Non-pigmented ciliary epithelial cell (primary cell): ENCODE measurements around the gene NEK7.
A peak's percentile ranks its signal among the peaks of the same experiment; 100 is the strongest.

Experiments used
- DNase-seq: peaks from one replicate; pipeline ENCODE4 v3.0.0-alpha.2; 2010; ENCODE audit warnings: low read depth

The NEK7 gene

GRCh38 chr1:198143797-198144196, 13.0 kb upstream of the NEK7 start:
- no peak for DNase-seq

DNA sequence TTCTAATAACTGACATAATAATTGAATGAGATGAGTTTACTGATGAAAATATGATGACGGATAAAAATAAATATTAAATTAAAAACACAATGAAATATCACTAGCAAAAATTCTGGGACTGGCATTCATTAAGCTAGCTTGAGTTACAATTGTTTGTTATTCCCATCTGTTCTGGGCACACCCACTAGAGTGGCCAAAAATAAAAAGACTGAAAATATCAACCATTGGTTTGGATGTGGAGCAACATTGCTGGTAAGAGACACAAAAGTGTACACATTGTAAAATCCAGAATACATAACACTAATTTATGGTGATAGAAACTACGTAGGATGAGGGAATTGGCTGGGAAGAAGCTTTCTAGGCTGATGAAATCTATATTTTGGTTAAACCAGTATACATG, 9.6 kb upstream of the NEK7 start:
- no peak for DNase-seq

DNA sequence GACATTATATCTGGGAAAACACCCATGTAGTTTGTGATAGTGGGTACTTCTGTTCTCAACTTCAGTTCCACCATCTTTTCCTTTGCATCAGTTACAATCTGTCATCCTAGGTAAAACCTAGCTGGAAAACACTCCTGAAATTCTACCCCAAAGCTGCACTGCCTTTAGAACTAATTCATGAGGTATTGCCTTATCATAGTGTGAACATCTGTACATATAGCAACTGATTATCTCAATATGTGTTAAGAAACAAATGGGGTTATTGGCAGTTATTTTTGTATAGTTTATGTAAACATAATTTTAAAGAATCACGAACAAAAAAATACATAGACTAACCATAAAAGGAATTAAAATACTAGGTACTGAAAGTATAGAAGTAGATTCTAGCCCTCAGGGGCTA, 6.4 kb upstream of the NEK7 start:
- DNase-seq: no peak

DNA sequence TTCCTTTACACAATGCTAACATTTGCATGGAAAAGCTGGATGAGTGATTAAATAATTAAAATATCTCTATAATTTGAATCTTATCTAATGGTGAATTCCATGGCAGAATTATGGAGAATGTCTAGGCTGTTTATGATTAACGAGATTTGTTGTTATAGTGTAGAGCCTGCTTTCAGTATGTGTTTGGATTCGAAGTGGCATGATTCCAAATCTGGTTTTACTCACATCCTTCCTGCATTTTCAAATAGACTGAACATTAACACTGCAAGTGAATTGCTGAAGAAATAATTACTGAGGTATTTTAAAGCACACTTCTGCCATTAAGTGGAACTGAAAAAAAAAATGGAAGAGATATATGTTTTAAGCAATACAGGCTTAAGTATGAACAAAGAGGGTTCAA, 5.1 kb upstream of the NEK7 start:
- no peak for DNase-seq

- no peak for DNase-seq
Observed at GRCh38 chr1:198153103-198153502, 3.7 kb upstream of the NEK7 start.

DNA sequence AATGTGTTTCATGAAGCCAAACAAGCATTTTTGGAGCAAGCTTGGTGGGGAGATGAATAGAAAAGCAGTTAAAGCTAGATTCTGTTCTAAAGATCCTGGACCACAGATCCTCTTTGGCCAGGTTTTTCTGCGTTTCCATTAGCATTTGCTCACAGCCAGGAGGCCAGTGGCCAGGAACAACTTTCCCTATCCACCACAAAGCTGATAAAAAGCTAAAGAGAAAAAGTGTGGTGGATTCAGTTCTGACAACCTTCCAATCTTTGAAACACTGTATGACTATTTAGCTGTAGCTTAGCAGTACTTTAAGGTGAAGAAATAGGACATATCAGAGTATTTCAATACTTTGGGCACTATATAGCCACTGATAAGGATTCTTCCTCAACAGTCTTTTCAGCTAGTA, 3.0 kb upstream of the NEK7 start:
- no peak for DNase-seq

GRCh38 chr1:198155253-198155652, 1.5 kb upstream of the NEK7 start:
- no peak for DNase-seq

DNA sequence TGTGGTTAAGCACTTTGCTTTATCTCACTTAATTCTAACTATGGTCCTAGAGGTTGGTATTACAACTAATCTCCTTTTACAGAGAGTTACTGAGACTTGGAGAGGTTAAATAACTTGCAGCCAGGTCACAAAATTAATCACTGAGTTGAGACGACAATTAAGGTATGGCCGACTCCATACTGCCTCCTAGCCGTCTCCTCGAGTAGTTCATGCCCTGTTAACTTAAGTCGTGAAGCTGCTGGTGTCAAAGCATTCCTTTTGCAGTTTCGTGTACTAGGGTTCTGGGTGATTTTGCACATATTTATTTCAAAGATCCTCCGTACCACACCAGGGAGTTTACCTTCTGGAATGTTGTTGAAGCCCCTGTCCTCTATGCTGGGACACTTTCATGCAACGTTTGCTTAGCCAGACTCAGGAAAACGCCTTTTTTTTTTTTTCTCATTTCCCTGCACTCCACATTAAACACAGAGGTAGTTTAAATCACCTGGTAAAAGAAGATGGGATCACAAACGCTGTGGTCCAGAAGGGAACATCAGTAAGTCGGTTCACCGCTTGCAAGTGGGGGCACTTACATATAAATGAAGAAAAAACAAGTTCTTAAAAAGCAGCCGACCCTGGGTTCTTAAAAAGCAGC, 570 bp upstream of the NEK7 start:
- no peak for DNase-seq

DNA sequence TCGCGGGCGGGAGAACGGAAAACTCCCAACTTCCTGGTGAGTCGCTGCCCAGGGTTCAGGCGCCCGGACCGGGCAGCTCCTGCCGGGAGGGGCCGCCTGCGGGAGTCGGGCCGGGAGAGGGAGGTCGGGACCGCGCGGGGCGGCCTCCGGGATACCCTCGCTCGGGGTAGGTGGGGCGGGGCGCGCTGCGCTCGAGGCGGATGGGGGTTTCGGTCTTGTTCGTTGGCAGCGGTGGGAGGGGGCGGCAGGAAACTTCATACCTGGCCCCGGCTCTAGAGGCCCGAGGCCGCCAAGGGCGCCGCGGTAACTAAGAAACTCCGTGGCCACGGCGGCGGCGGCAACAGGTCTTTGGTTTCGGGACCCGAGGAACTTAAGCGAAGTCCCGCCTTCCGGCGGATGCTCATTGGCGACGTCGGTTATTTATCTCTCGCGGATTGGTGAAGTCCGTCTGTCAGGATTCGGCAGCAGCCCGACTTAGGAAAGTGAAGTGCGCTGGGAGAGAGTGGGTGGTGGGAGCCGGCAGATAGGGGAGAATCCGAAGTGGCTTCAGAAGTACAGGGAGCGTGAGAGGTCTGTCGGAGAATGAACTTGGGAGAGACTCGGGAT, 546 bp downstream of the NEK7 start:
- DNase-seq: peak; percentile 85

- DNase-seq: no peak
Observed at GRCh38 chr1:198157847-198158725, 1.3 kb downstream of the NEK7 start.

- DNase-seq: no peak
Observed at GRCh38 chr1:198158735-198159589, 2.2 kb downstream of the NEK7 start.

DNA sequence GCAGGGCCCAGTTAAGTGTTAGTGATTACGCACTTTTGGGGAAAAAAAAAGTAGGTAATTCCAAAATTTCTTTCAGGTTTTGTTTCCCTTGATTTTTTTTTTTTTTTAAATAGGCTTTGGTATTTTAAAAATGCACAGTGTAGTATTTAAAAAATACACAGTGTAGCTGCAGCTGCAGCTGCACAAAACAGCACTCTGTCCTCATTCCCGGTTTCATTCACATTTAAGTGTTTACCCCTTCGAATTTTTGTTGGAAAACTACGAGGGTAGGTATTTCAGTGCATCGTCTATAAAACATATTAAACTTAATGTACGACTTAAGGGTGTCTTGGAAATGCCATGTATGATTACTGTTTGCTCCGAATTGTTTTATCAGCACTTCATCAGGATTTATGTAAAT, 3.4 kb downstream of the NEK7 start:
- no peak for DNase-seq

- DNase-seq: no peak
Observed at GRCh38 chr1:198160946-198161614, 4.3 kb downstream of the NEK7 start.

- no peak for DNase-seq
Observed at GRCh38 chr1:198161718-198162090, 4.9 kb downstream of the NEK7 start.

DNA sequence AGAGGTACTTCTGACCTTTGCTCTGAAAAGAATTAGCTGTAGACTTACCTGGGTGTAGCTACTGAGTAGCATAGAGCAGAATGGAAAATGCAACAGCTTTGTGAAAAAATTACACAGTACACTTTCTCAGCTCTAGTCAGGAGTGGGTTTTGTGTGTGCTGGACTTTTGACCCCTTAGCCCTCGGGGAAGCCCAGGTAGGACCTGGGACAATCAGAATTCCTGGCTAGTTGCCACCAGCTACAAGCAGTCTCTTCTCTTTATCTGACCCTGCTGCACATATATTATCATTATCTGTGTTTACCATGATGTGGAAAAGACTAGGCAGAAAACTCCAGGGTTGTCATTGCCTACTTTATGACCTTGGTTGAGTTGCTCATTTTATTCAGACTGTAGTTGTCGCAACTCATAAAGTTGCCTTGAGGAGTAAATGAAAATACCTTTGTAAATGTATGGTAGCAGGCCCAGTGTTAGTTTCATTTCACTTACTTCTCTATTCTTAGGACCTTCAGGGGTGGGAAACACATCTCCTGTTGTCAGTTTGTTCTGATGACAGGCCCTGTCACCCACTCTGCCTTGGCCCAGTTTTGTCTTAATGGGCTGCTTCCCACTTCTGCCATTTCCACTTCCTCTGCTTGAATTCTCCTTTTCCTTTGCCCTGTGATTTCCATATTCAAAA, 5.4 kb downstream of the NEK7 start:
- DNase-seq: no peak

DNA sequence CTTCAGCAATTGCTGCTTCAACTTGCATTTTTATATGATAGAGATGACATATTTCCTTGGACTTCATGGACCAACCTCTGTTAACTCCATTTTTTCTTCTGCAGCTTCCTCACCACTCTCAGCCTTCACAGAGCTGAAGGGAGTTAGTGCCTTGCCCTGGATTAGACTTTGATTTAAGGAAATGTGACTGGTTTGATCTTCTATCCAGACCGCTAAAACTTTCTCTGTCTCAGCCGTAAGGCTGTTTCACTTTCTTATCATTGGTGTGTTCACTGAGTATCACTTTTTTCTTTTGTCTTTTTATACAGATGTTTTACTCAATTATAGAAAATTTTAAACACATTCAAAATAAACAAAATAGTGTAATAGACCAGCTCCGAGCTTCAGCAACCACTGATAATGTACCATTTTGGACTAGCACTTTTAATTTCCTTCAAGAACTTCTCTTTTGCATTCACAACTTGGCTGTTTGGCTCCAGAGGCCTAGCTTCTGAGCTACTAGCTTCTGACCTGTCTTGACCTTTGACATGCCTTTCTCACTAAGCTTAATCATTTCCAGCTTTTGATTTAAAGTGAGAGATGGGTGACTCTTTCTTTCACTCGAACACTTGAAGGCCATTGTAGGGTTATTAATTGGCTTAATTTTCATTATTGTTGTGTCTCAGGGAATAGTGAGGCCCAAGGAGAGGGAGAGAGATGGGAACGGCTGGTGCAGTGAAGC, 9.3 kb downstream of the NEK7 start:
- DNase-seq: no peak

- DNase-seq: no peak
Observed at GRCh38 chr1:198166900-198167299, 10.1 kb downstream of the NEK7 start.

DNA sequence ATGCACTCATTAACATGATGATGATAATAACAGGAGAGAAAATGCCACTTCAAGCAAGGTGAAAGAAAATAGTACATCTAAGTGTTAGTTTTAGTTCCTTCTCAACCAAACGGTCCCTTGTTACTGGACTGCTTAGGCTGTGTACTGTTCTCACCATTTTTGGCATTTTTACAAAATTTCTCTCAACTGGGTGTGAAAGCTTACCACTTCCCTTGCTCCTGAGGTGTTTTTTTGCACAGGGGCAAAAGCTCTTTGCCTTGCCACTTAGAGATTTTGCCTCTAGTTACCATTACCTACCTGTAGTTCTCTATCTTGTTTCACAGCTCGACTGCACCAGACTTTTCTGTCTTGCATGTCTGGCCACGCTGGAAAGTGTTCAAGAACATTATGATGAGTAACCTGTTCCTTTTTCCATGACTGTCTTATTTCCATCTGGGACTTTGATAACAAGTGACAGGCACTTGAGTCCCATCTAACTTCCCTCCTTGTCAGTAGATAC, 10.7 kb downstream of the NEK7 start:
- no peak for DNase-seq

DNA sequence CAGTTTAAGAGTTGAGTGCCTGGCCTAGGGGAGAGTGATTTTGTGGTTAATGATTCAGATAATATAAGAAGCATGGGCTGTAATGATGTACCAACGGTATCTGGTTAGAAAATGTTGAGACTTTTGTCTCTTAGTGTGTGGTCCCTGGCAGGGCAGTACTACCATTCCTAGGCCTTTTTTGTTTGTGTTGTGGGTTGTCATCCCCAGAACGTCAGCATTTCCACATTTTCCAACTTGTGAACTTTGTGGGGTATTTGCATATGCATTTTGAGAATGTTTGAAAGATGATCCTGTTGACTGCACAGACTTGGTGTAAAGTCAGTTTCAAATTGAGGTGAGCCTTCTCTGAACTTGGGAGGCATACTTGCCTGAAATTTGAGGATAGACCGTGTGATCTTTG, 11.4 kb downstream of the NEK7 start:
- DNase-seq: no peak

- no peak for DNase-seq
Observed at GRCh38 chr1:198169672-198170071, 12.9 kb downstream of the NEK7 start.
